Measurements from ENCODE around the gene TENT4A. TPM values are rescaled to one million over a fixed set of nuclear protein-coding genes. Genes with fewer than 3 reads are reported as not detected.

TENT4A gene
- total and polyA plus RNA-seq, 7 experiments from 2014 or later: 1.6 to 61.4 (median 50.7) TPM

GRCh38 chr5:6752236-6752635 is 39.0 kb downstream of the TENT4A start:
- Histone ChIP-seq H3K27me3 (ENCODE audit: control insufficient read depth in 2 of 2, insufficient read depth in 2 of 2, low read length in 2 of 2) (no peaks in the 10 kb centered on the region), H3K27ac (ENCODE audit: low read depth, low read length) (no peak overlapping the region), H3K36me3 (ENCODE audit: control insufficient read depth in 2 of 3, insufficient read depth in 3 of 3, low read length in 3 of 3) (peaks cover 26 to 92% (median 30%) of the 10 kb centered on the region in 3 experiments), H3K4me1 (ENCODE audit: control insufficient read depth in 2 of 2, insufficient read depth in 2 of 2, low read length in 2 of 2) (no peaks in the 10 kb centered on the region), H3K9me3 (ENCODE audit: control insufficient read depth in 2 of 3, low read length in 3 of 3) (no peaks in the 10 kb centered on the region), H3K4me3 (ENCODE audit: low read length) (no peak overlapping the region)
- H3K27me3 Mint-ChIP-seq: no peaks in the 10 kb centered on the region
- POLR2A ChIA-PET: no interaction called here
- peaks cover 18 to 85% (median 32%) of the 10 kb centered on the region in 5 donors for H3K36me3 Mint-ChIP-seq
- CTCF ChIA-PET: no interaction called here
- H3K4me3 Mint-ChIP-seq: no peak overlapping the region
- no peak for DNase-seq
- intact Hi-C loops (cut with micrococcal nuclease): no loop called here
- H3K27ac Mint-ChIP-seq: no peak overlapping the region
- H3K4me1 Mint-ChIP-seq: peaks cover 0 to 14% (median 0%) of the 10 kb centered on the region in 7 donors
- H3K9me3 Mint-ChIP-seq: no peaks in the 10 kb centered on the region
- no peak for ATAC-seq

- Histone ChIP-seq H3K27ac (ENCODE audit: low read depth, low read length) (no peak overlapping the region), H3K4me1 (ENCODE audit: control insufficient read depth in 2 of 2, insufficient read depth in 2 of 2, low read length in 2 of 2) (no peaks in the 10 kb centered on the region), H3K36me3 (ENCODE audit: control insufficient read depth in 2 of 3, insufficient read depth in 3 of 3, low read length in 3 of 3) (peaks cover 26 to 88% (median 30%) of the 10 kb centered on the region in 3 experiments), H3K27me3 (ENCODE audit: control insufficient read depth in 2 of 2, insufficient read depth in 2 of 2, low read length in 2 of 2) (no peaks in the 10 kb centered on the region), H3K4me3 (ENCODE audit: low read length) (no peak overlapping the region), H3K9me3 (ENCODE audit: control insufficient read depth in 2 of 3, low read length in 3 of 3) (no peaks in the 10 kb centered on the region)
- POLR2A ChIA-PET: no interaction called here
- Mint-ChIP-seq H3K27ac (no peak overlapping the region), H3K36me3 (peaks cover 18 to 83% (median 31%) of the 10 kb centered on the region in 5 donors), H3K4me3 (no peak overlapping the region), H3K9me3 (no peaks in the 10 kb centered on the region), H3K4me1 (peaks cover 0 to 13% (median 0%) of the 10 kb centered on the region in 7 donors), H3K27me3 (no peaks in the 10 kb centered on the region)
- intact Hi-C loops (cut with micrococcal nuclease): no loop called here
- CTCF ChIA-PET: interaction anchor here (0.6 kb wide), 1 partner anchor 127 kb away, joined by 4 read pairs; no protein-coding TSS in a partner anchor
- ATAC-seq (no peak), DNase-seq (no peak)
These were observed 39.5 kb downstream of the TENT4A start for GRCh38 chr5:6752782-6753181.

GRCh38 chr5:6753851-6754250 is 40.6 kb downstream of the TENT4A start:
- H3K4me1 ChIP-seq (ENCODE audit: control insufficient read depth in 2 of 2, insufficient read depth in 2 of 2, low read length in 2 of 2): no peaks in the 10 kb centered on the region
- H3K9me3 Mint-ChIP-seq: no peaks in the 10 kb centered on the region
- ChIA-PET POLR2A (no interaction called here), CTCF (interaction anchor here (1.1 kb wide), 1 partner anchor 9 kb away, joined by 3 read pairs; no protein-coding TSS in a partner anchor)
- peaks cover 0 to 10% (median 0%) of the 10 kb centered on the region in 7 donors for H3K4me1 Mint-ChIP-seq
- intact Hi-C loops (cut with micrococcal nuclease): no loop called here
- H3K27ac ChIP-seq (ENCODE audit: low read depth, low read length): no peak overlapping the region
- DNase-seq: no peak
- no peak for ATAC-seq
- H3K27me3 ChIP-seq (ENCODE audit: control insufficient read depth in 2 of 2, insufficient read depth in 2 of 2, low read length in 2 of 2): no peaks in the 10 kb centered on the region
- no peak overlapping the region for H3K4me3 Mint-ChIP-seq
- H3K27ac Mint-ChIP-seq: no peak overlapping the region
- no peak overlapping the region for H3K4me3 ChIP-seq (ENCODE audit: low read length)
- H3K36me3 Mint-ChIP-seq: peaks cover 14 to 73% (median 29%) of the 10 kb centered on the region in 5 donors
- no peaks in the 10 kb centered on the region for H3K9me3 ChIP-seq (ENCODE audit: control insufficient read depth in 2 of 3, low read length in 3 of 3)
- H3K36me3 ChIP-seq (ENCODE audit: control insufficient read depth in 2 of 3, insufficient read depth in 3 of 3, low read length in 3 of 3): peaks cover 26 to 77% (median 30%) of the 10 kb centered on the region in 3 experiments
- no peaks in the 10 kb centered on the region for H3K27me3 Mint-ChIP-seq

GRCh38 chr5:6754766-6755165 is 41.5 kb downstream of the TENT4A start:
- no peak for ATAC-seq
- Mint-ChIP-seq H3K36me3 (peaks cover 7 to 70% (median 29%) of the 10 kb centered on the region in 5 donors), H3K4me3 (no peak overlapping the region), H3K4me1 (peaks cover 0 to 8% (median 0%) of the 10 kb centered on the region in 7 donors), H3K27ac (peak overlapping the region in 1 of 9 donors; percentile 36), H3K27me3 (no peaks in the 10 kb centered on the region), H3K9me3 (no peaks in the 10 kb centered on the region)
- DNase-seq: no peak
- H3K9me3 ChIP-seq (ENCODE audit: control insufficient read depth in 2 of 3, low read length in 3 of 3): no peaks in the 10 kb centered on the region
- no peak overlapping the region for H3K27ac ChIP-seq (ENCODE audit: low read depth, low read length)
- POLR2A ChIA-PET: no interaction called here
- H3K27me3 ChIP-seq (ENCODE audit: control insufficient read depth in 2 of 2, insufficient read depth in 2 of 2, low read length in 2 of 2): no peaks in the 10 kb centered on the region
- H3K36me3 ChIP-seq (ENCODE audit: control insufficient read depth in 2 of 3, insufficient read depth in 3 of 3, low read length in 3 of 3): peaks cover 26 to 69% (median 30%) of the 10 kb centered on the region in 3 experiments
- no peaks in the 10 kb centered on the region for H3K4me1 ChIP-seq (ENCODE audit: control insufficient read depth in 2 of 2, insufficient read depth in 2 of 2, low read length in 2 of 2)
- intact Hi-C loops (cut with micrococcal nuclease): no loop called here
- H3K4me3 ChIP-seq (ENCODE audit: low read length): no peak overlapping the region
- CTCF ChIA-PET: interaction anchor here (1.1 kb wide), 1 partner anchor 10 kb away, joined by 3 read pairs; no protein-coding TSS in a partner anchor

GRCh38 chr5:6755519-6755918 is 42.3 kb downstream of the TENT4A start:
- no peak for ATAC-seq
- Histone ChIP-seq H3K4me1 (ENCODE audit: control insufficient read depth in 2 of 2, insufficient read depth in 2 of 2, low read length in 2 of 2) (no peaks in the 10 kb centered on the region), H3K27me3 (ENCODE audit: control insufficient read depth in 2 of 2, insufficient read depth in 2 of 2, low read length in 2 of 2) (no peaks in the 10 kb centered on the region), H3K27ac (ENCODE audit: low read depth, low read length) (no peak overlapping the region), H3K36me3 (ENCODE audit: control insufficient read depth in 2 of 3, insufficient read depth in 3 of 3, low read length in 3 of 3) (peaks cover 26 to 62% (median 30%) of the 10 kb centered on the region in 3 experiments), H3K9me3 (ENCODE audit: control insufficient read depth in 2 of 3, low read length in 3 of 3) (no peaks in the 10 kb centered on the region), H3K4me3 (ENCODE audit: low read length) (no peak overlapping the region)
- Mint-ChIP-seq H3K36me3 (peaks cover 7 to 64% (median 29%) of the 10 kb centered on the region in 5 donors), H3K9me3 (no peaks in the 10 kb centered on the region), H3K27me3 (no peaks in the 10 kb centered on the region), H3K4me3 (no peak overlapping the region), H3K27ac (no peak overlapping the region), H3K4me1 (peaks cover 0 to 5% (median 0%) of the 10 kb centered on the region in 7 donors)
- no peak for DNase-seq
- ChIA-PET POLR2A (no interaction called here), CTCF (no interaction called here)
- intact Hi-C loops (cut with micrococcal nuclease): no loop called here

GRCh38 chr5:6755941-6756340 is 42.7 kb downstream of the TENT4A start:
- peaks cover 24 to 59% (median 30%) of the 10 kb centered on the region in 3 experiments for H3K36me3 ChIP-seq (ENCODE audit: control insufficient read depth in 2 of 3, insufficient read depth in 3 of 3, low read length in 3 of 3)
- ChIA-PET CTCF (no interaction called here), POLR2A (no interaction called here)
- DNase-seq (no peak), ATAC-seq (no peak)
- Mint-ChIP-seq H3K36me3 (peaks cover 7 to 61% (median 29%) of the 10 kb centered on the region in 5 donors), H3K27ac (no peak overlapping the region), H3K4me1 (peaks cover 0 to 4% (median 0%) of the 10 kb centered on the region in 7 donors), H3K27me3 (no peaks in the 10 kb centered on the region), H3K4me3 (no peak overlapping the region), H3K9me3 (no peaks in the 10 kb centered on the region)
- H3K27me3 ChIP-seq (ENCODE audit: control insufficient read depth in 2 of 2, insufficient read depth in 2 of 2, low read length in 2 of 2): no peaks in the 10 kb centered on the region
- no peak overlapping the region for H3K4me3 ChIP-seq (ENCODE audit: low read length)
- no peaks in the 10 kb centered on the region for H3K4me1 ChIP-seq (ENCODE audit: control insufficient read depth in 2 of 2, insufficient read depth in 2 of 2, low read length in 2 of 2)
- no peaks in the 10 kb centered on the region for H3K9me3 ChIP-seq (ENCODE audit: control insufficient read depth in 2 of 3, low read length in 3 of 3)
- no peak overlapping the region for H3K27ac ChIP-seq (ENCODE audit: low read depth, low read length)
- intact Hi-C loops (cut with micrococcal nuclease): no loop called here

GRCh38 chr5:6757414-6757969 is 44.3 kb downstream of the TENT4A start:
- peaks cover 7 to 48% (median 20%) of the 10 kb centered on the region in 5 donors for H3K36me3 Mint-ChIP-seq
- CTCF ChIA-PET: no interaction called here
- peaks cover 20 to 44% (median 24%) of the 10 kb centered on the region in 3 experiments for H3K36me3 ChIP-seq (ENCODE audit: control insufficient read depth in 2 of 3, insufficient read depth in 3 of 3, low read length in 3 of 3)

More at GRCh38 chr5:6757414-6757969, 44.3 kb downstream of the TENT4A start:
- H3K9me3 Mint-ChIP-seq: no peaks in the 10 kb centered on the region
- no peaks in the 10 kb centered on the region for H3K27me3 ChIP-seq (ENCODE audit: control insufficient read depth in 2 of 2, insufficient read depth in 2 of 2, low read length in 2 of 2)
- no peaks in the 10 kb centered on the region for H3K4me1 ChIP-seq (ENCODE audit: control insufficient read depth in 2 of 2, insufficient read depth in 2 of 2, low read length in 2 of 2)
- H3K4me3 Mint-ChIP-seq: no peak overlapping the region
- no peak overlapping the region for H3K27ac ChIP-seq (ENCODE audit: low read depth, low read length)
- no peak overlapping the region for H3K4me3 ChIP-seq (ENCODE audit: low read length)
- POLR2A ChIA-PET: no interaction called here
- ATAC-seq: no peak
- no peaks in the 10 kb centered on the region for H3K9me3 ChIP-seq (ENCODE audit: control insufficient read depth in 2 of 3, low read length in 3 of 3)
- no peaks in the 10 kb centered on the region for H3K4me1 Mint-ChIP-seq
- no peaks in the 10 kb centered on the region for H3K27me3 Mint-ChIP-seq
- intact Hi-C loops (cut with micrococcal nuclease): no loop called here
- DNase-seq: no peak
- H3K27ac Mint-ChIP-seq: peak overlapping the region in 1 of 9 donors; percentile 62
